ENCODE measurements around the gene PEAK1. TPM values are rescaled to one million over a fixed set of nuclear protein-coding genes. Genes with fewer than 3 reads are reported as not detected.
"Not testable (repeated sequence)": the region's sequence is repeated elsewhere in the genome, so short reads cannot be mapped to it uniquely, and the experiment has no call there.

PEAK1 gene
- total RNA-seq, 2 experiments from 2014 or later: 9.2 to 11.0 TPM

DNA sequence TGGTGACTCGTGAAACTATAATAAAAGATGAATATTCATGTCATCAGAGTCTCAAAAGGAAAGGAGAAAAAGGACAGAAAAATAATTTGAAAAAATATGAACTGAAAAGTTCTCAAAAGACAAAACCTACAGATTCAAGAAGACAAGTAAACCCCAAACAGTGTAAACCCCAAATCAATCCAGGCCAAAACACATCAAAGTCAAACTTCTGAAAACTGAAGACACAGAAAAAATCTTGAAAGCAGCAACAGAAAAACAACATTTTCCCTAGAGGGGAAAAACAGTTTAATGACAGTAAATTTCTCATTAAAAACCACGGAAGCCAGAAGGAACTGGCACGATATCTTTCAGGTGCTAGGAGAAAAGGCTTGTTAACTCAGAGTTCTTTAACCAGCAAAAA lies 143.8 kb downstream of the PEAK1 start:
- no peaks in the 10 kb centered on the region for H3K36me3 ChIP-seq (ENCODE audit: insufficient read depth, low read length)
- no peaks in the 10 kb centered on the region for H3K4me1 ChIP-seq (ENCODE audit: insufficient read depth, low read length)
- no peaks in the 10 kb centered on the region for H3K9me3 ChIP-seq (ENCODE audit: control insufficient read depth in 1 of 2, insufficient read depth in 1 of 2, low read length in 2 of 2)
- ATAC-seq (ENCODE audit: poor library complexity) (no peak), DNase-seq (no peak)
- no peaks in the 10 kb centered on the region for H3K27me3 ChIP-seq (ENCODE audit: control insufficient read depth in 1 of 2, insufficient read depth in 2 of 2, low read length in 2 of 2)
- Mint-ChIP-seq H3K36me3 (ENCODE audit: low read depth) (peaks cover 11% of the 10 kb centered on the region), H3K4me1 (ENCODE audit: low read depth) (no peaks in the 10 kb centered on the region), H3K9me3 (no peaks in the 10 kb centered on the region), H3K27me3 (no peaks in the 10 kb centered on the region), H3K27ac (no peak overlapping the region), H3K4me3 (no peak overlapping the region)
- TF ChIP-seq, protein P1, sequence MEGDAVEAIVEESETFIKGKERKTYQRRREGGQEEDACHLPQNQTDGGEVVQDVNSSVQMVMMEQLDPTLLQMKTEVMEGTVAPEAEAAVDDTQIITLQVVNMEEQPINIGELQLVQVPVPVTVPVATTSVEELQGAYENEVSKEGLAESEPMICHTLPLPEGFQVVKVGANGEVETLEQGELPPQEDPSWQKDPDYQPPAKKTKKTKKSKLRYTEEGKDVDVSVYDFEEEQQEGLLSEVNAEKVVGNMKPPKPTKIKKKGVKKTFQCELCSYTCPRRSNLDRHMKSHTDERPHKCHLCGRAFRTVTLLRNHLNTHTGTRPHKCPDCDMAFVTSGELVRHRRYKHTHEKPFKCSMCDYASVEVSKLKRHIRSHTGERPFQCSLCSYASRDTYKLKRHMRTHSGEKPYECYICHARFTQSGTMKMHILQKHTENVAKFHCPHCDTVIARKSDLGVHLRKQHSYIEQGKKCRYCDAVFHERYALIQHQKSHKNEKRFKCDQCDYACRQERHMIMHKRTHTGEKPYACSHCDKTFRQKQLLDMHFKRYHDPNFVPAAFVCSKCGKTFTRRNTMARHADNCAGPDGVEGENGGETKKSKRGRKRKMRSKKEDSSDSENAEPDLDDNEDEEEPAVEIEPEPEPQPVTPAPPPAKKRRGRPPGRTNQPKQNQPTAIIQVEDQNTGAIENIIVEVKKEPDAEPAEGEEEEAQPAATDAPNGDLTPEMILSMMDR (IDR thresholded peaks at IDR 0.05): no peak
- no peak overlapping the region for H3K27ac ChIP-seq (ENCODE audit: low read depth in 1 of 2, low read length in 2 of 2)
- no peak overlapping the region for H3K4me3 ChIP-seq (ENCODE audit: low read length)
- intact Hi-C loops (cut with DNase I, micrococcal nuclease): no loop called here
- ChIA-PET CTCF (no interaction called here), POLR2A (no interaction called here)

DNA sequence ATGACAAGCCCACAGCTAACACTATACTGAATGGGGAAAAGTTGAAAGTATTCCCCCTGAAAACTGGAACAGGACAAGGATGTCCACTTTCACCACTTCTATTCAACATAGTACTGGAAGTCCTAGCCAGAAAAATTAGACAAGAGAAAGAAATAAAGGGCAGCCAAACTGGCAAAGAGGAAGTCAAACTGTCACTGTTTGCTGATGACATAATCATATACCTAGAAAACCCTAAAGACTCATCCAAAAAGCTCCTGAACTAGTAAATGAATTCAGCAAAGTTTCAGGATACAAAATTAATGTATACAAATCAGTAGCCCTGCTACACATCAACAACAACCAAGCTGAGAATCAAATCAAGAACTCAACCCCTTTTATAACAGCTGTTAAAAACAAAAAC lies 146.8 kb downstream of the PEAK1 start:
- POLR2A ChIA-PET; CTCF ChIA-PET; DNase-seq; H3K9me3 Mint-ChIP-seq; ATAC-seq (ENCODE audit: poor library complexity); H3K36me3 ChIP-seq (ENCODE audit: insufficient read depth, low read length); H3K4me1 Mint-ChIP-seq (ENCODE audit: low read depth); H3K9me3 ChIP-seq (ENCODE audit: control insufficient read depth in 1 of 2, insufficient read depth in 1 of 2, low read length in 2 of 2); H3K4me3 Mint-ChIP-seq; H3K27ac ChIP-seq (ENCODE audit: low read depth in 1 of 2, low read length in 2 of 2); H3K27ac Mint-ChIP-seq; H3K27me3 ChIP-seq (ENCODE audit: control insufficient read depth in 1 of 2, insufficient read depth in 2 of 2, low read length in 2 of 2); intact Hi-C loops (cut with DNase I, micrococcal nuclease); H3K4me1 ChIP-seq (ENCODE audit: insufficient read depth, low read length); H3K4me3 ChIP-seq (ENCODE audit: low read length); H3K27me3 Mint-ChIP-seq: not testable (repeated sequence)
- peaks cover 30% of the 10 kb centered on the region for H3K36me3 Mint-ChIP-seq (ENCODE audit: low read depth)

DNA sequence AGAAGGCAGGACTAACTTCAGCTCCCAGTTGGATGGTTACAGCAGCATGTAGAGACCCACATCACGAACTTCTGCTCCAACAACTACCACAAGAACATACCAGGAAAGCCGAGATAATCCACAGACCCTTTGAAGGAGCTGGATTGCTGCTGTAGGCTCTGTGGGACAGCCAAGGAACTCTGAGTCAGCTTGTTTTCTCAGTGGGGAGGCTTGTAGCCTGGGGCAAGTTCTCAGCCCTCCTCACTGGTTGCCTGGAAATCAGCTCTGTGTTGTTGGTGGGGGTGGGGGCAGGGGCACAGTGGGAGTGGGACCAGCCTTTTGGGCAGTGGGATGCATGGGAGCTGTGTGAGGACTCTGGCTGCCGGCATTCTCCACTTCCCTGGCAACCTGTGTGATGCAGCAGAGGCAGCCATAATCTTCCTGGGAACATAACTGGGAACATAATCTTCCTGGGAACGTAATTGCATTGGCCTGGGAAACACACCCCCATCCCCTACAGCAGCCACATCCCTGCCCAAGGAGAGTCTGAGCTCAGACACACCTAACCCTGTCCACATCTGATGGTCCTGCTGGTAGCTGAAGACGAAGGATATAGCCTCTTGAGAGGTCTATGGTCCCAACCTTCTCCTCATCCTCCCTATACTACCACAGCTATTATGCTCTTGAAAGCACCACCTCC lies 153.1 kb downstream of the PEAK1 start:
- no peaks in the 10 kb centered on the region for H3K4me1 ChIP-seq (ENCODE audit: insufficient read depth, low read length)
- no peak overlapping the region for H3K4me3 ChIP-seq (ENCODE audit: low read length)
- H3K27ac Mint-ChIP-seq: no peak overlapping the region
- ATAC-seq (ENCODE audit: poor library complexity) (no peak), DNase-seq (no peak)
- H3K36me3 Mint-ChIP-seq (ENCODE audit: low read depth): peaks cover 31% of the 10 kb centered on the region
- no peaks in the 10 kb centered on the region for H3K27me3 ChIP-seq (ENCODE audit: control insufficient read depth in 1 of 2, insufficient read depth in 2 of 2, low read length in 2 of 2)
- no peaks in the 10 kb centered on the region for H3K27me3 Mint-ChIP-seq
- no peak overlapping the region for H3K27ac ChIP-seq (ENCODE audit: low read depth in 1 of 2, low read length in 2 of 2)
- intact Hi-C loops (cut with DNase I, micrococcal nuclease): no loop called here
- H3K4me1 Mint-ChIP-seq (ENCODE audit: low read depth): no peaks in the 10 kb centered on the region
- TF ChIP-seq, protein P1 (IDR thresholded peaks at IDR 0.05): no peak
- CTCF ChIA-PET: no interaction called here
- POLR2A ChIA-PET: no interaction called here
- peaks cover 5% of the 10 kb centered on the region for H3K9me3 Mint-ChIP-seq
- no peak overlapping the region for H3K4me3 Mint-ChIP-seq
- H3K9me3 ChIP-seq (ENCODE audit: control insufficient read depth in 1 of 2, insufficient read depth in 1 of 2, low read length in 2 of 2): no peaks in the 10 kb centered on the region
- no peaks in the 10 kb centered on the region for H3K36me3 ChIP-seq (ENCODE audit: insufficient read depth, low read length)

DNA sequence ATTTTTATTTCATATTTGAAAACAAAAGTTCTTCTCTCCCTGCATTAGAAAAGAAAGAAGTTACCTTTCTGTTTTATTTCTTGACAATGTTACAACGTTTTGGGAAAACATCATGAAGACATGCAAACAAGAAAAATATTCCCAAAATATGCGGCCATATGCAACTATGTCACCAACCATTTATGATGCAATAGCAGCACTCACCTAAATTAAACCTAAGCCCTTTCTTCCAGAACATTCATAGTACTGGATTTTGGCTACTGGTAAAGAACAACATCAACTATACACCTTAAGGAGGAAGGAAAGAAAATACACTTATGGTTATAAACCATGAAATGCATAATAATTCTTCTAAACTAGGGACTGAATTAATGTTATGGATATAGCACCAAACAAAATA lies 164.5 kb downstream of the PEAK1 start:
- H3K27me3 ChIP-seq (ENCODE audit: control insufficient read depth in 1 of 2, insufficient read depth in 2 of 2, low read length in 2 of 2): no peaks in the 10 kb centered on the region
- no peaks in the 10 kb centered on the region for H3K36me3 ChIP-seq (ENCODE audit: insufficient read depth, low read length)
- Mint-ChIP-seq H3K27ac (no peak overlapping the region), H3K9me3 (no peaks in the 10 kb centered on the region), H3K36me3 (ENCODE audit: low read depth) (no peaks in the 10 kb centered on the region), H3K4me1 (ENCODE audit: low read depth) (no peaks in the 10 kb centered on the region), H3K27me3 (no peaks in the 10 kb centered on the region), H3K4me3 (no peak overlapping the region)
- ChIA-PET CTCF (no interaction called here), POLR2A (no interaction called here)
- H3K9me3 ChIP-seq (ENCODE audit: control insufficient read depth in 1 of 2, insufficient read depth in 1 of 2, low read length in 2 of 2): no peaks in the 10 kb centered on the region
- no peak overlapping the region for H3K4me3 ChIP-seq (ENCODE audit: low read length)
- H3K27ac ChIP-seq (ENCODE audit: low read depth in 1 of 2, low read length in 2 of 2): no peak overlapping the region
- DNase-seq: no peak
- intact Hi-C loops (cut with DNase I, micrococcal nuclease): no loop called here
- TF ChIP-seq, protein P1 (IDR thresholded peaks at IDR 0.05): no peak
- no peak for ATAC-seq (ENCODE audit: poor library complexity)
- H3K4me1 ChIP-seq (ENCODE audit: insufficient read depth, low read length): no peaks in the 10 kb centered on the region

All from CD4-positive, alpha-beta T cell (primary cell).